K562 (cell line): ENCODE measurements around the gene TCHP. TPM values are rescaled to one million over a fixed set of nuclear protein-coding genes. Genes with fewer than 3 reads are reported as not detected.

Source experiments
- ATAC-seq: fragments of 200-7000 bp; cut with Tn5 transposase; 3 replicates; pipeline ENCODE4 v1.9.1; 2020; ENCODE audit warnings: moderate library complexity
- BruUV-seq: library from RNA; stranded (reverse); fragments of 400-500 nt; replicated peaks from 2 replicates; lab custom pipeline; 2021; lab: Mats Ljungman, UMichigan
- CTCF ChIA-PET: fragments of 300-600 bp; formaldehyde crosslinking; extraction: SDS; loops from one replicate; lab custom pipeline; 2021; ENCODE audit warnings: low intra/inter-chr PET ratio; lab: Yijun Ruan, JAX
- POLR2A ChIA-PET: fragments of 300-600, 350-650 bp; sonication (Branson Sonifier 250); formaldehyde crosslinking; extraction: SDS; loops from one replicate; lab custom pipeline; 2021; ENCODE audit warnings: antibody characterized with exemption, inconsistent platforms; lab: Yijun Ruan, JAX
- DNase-seq, 4 experiments: peaks; one replicate each; pipeline versions ENCODE4 v3.0.0 to v3.0.0-alpha.2; 2011 to 2018; ENCODE audit warnings: low spot score in 3 of 4, mixed read lengths in 3 of 4; ENCODE audit errors: extremely low read depth in 1 of 4
- FAIRE-seq: peaks from 2 replicates; lab custom pipeline; 2011; peaks lifted over from hg19 to GRCh38; lab: Jason Lieb, UNC
- H2AFZ ChIP-seq: 2 replicates; pipeline ENCODE4 v1.6.0; 2011; ENCODE audit warnings: low read depth, low read length, control low read depth, inconsistent platforms
- H3K27ac ChIP-seq: fragments of 200-600 bp; 3 replicates; pipeline ENCODE4 v1.8.0; 2011; ENCODE audit warnings: low read depth, mild to moderate bottlenecking, control low read depth, inconsistent platforms, low read length, moderate library complexity, mixed read lengths; ENCODE audit errors: extremely low read depth
- H3K27me3 ChIP-seq, 2 experiments: fragments of 300-600 bp in 1 of 2; 2 replicates in 1 of 2; 3 replicates in 1 of 2; pipeline versions ENCODE4 v1.6.0 to v1.8.0; 2011; ENCODE audit warnings: inconsistent platforms in 2 of 2, low read length in 2 of 2, mild to moderate bottlenecking in 1 of 2, mixed read lengths in 1 of 2, moderate library complexity in 1 of 2; ENCODE audit not compliant: control insufficient read depth in 2 of 2, insufficient read depth in 2 of 2
- H3K36me3 ChIP-seq: fragments of 300-600 bp; 3 replicates; pipeline ENCODE4 v1.8.0; 2011; ENCODE audit warnings: mild to moderate bottlenecking, low read length, inconsistent platforms; ENCODE audit not compliant: control insufficient read depth, insufficient read depth
- H3K4me1 ChIP-seq, 2 experiments: fragments of 200-600 bp in 1 of 2; replicated peaks in 1 of 2; 2 replicates in 1 of 2; 3 replicates in 1 of 2; pipeline versions ENCODE4 v1.5.1 to v1.8.0; 2011; ENCODE audit warnings: inconsistent platforms in 2 of 2, low read length in 2 of 2, mild to moderate bottlenecking in 1 of 2, mixed read lengths in 1 of 2, moderate library complexity in 1 of 2; ENCODE audit not compliant: control insufficient read depth in 2 of 2, insufficient read depth in 2 of 2
- H3K4me2 ChIP-seq: 2 replicates; pipeline ENCODE4 v1.6.1; 2011; ENCODE audit warnings: low read length, control low read depth, inconsistent platforms, mixed read lengths; ENCODE audit not compliant: insufficient read depth
- H3K4me3 ChIP-seq: fragments of 200-600 bp; sonication (generic), shearing (Covaris generic); 2 replicates; pipeline ENCODE4 v1.5.1; 2016; ENCODE audit warnings: control low read depth, inconsistent platforms
- H3K79me2 ChIP-seq: fragments of 200-600 bp; 3 replicates; pipeline ENCODE4 v1.8.0; 2011; ENCODE audit warnings: low read length, inconsistent platforms; ENCODE audit not compliant: control insufficient read depth, insufficient read depth
- H3K9ac ChIP-seq, 2 experiments: 2 replicates each; pipeline versions ENCODE4 v1.6.0 to v1.6.1; 2011; ENCODE audit warnings: low read depth in 2 of 2, low read length in 2 of 2, control low read depth in 1 of 2, inconsistent platforms in 1 of 2, mild to moderate bottlenecking in 1 of 2, mixed read lengths in 1 of 2; ENCODE audit not compliant: insufficient read depth in 1 of 2
- H3K9me1 ChIP-seq: one replicate; pipeline ENCODE4 v1.6.0; 2011; ENCODE audit warnings: inconsistent platforms, mild to moderate bottlenecking, low read length, moderate library complexity; ENCODE audit not compliant: control insufficient read depth, insufficient read depth
- H3K9me3 ChIP-seq: replicated peaks from 2 replicates; pipeline ENCODE4 v1.5.1; 2011; ENCODE audit warnings: low read depth, low read length, inconsistent platforms; ENCODE audit not compliant: control insufficient read depth, insufficient read depth
- H4K20me1 ChIP-seq: replicated peaks from 2 replicates; pipeline ENCODE4 v1.6.1; 2011; ENCODE audit warnings: low read length, inconsistent platforms, mixed read lengths; ENCODE audit not compliant: control insufficient read depth, insufficient read depth
- ATF7 ChIP-seq: fragments of 450-650 bp; IDR thresholded peaks from 2 replicates; pipeline ENCODE4 v1.7.1; 2014; ENCODE audit warnings: mild to moderate bottlenecking, moderate library complexity
- BRD4 ChIP-seq: fragments of 200-600 bp; sonication (generic); IDR thresholded peaks from 2 replicates; pipeline ENCODE4 v1.6.1; 2017; ENCODE audit warnings: inconsistent platforms
- CEBPG ChIP-seq, 3 experiments: fragments of 200-800 bp in 1 of 3; sonication (Bioruptor generic) in 1 of 3; sonication (generic) in 1 of 3; formaldehyde crosslinking in 1 of 3; IDR thresholded peaks in 2 of 3; conservative IDR thresholded peaks in 1 of 3; 2 replicates each; pipeline versions ENCODE4 v1.6.1 to v1.8.0; 2016 to 2022; ENCODE audit warnings: missing compliant biosample characterization in 2 of 3, missing genetic modification characterization in 2 of 3, mild to moderate bottlenecking in 1 of 3, missing genetic modification reagents in 1 of 3
- CHD2 ChIP-seq: IDR thresholded peaks from 2 replicates; pipeline ENCODE4 v1.6.1; 2011; ENCODE audit warnings: low read depth, low read length
- DACH1 ChIP-seq: fragments of 450-650 bp; IDR thresholded peaks from 2 replicates; pipeline ENCODE4 v1.6.1; 2018; ENCODE audit not compliant: partially characterized antibody
- GABPB2 ChIP-seq: fragments of 250-450 bp; sonication (Bioruptor Pico); conservative IDR thresholded peaks from 2 replicates; pipeline ENCODE4 v1.5.1; 2021; ENCODE audit warnings: mild to moderate bottlenecking
- GATAD2A ChIP-seq: fragments of 450-650 bp; IDR thresholded peaks from 2 replicates; pipeline ENCODE4 v1.6.1; 2017
- LEF1 ChIP-seq: fragments of 450-650 bp; IDR thresholded peaks from 2 replicates; pipeline ENCODE4 v1.6.1; 2016; ENCODE audit warnings: mild to moderate bottlenecking
- MAFG ChIP-seq: fragments of 450-650 bp; conservative IDR thresholded peaks from 2 replicates; pipeline ENCODE4 v1.6.1; 2016; ENCODE audit warnings: missing genetic modification characterization, missing compliant biosample characterization
- MCM5 ChIP-seq: fragments of 450-650 bp; IDR thresholded peaks from 2 replicates; pipeline ENCODE4 v1.6.1; 2016; ENCODE audit warnings: low read depth
- MEF2D ChIP-seq: conservative IDR thresholded peaks from 2 replicates; pipeline ENCODE4 v1.6.1; 2016; ENCODE audit warnings: low read depth, missing genetic modification characterization, missing compliant biosample characterization
- NR2F6 ChIP-seq: fragments of 450-650 bp; formaldehyde crosslinking; IDR thresholded peaks from 2 replicates; pipeline ENCODE4 v1.4.0; 2020; ENCODE audit warnings: mild to moderate bottlenecking
- PML ChIP-seq: IDR thresholded peaks from 2 replicates; pipeline ENCODE4 v1.6.1; 2012; ENCODE audit warnings: low read length, inconsistent platforms
- POLR3A ChIP-seq: IDR thresholded peaks from 2 replicates; pipeline ENCODE4 v1.6.1; 2011; ENCODE audit warnings: borderline replicate concordance, mild to moderate bottlenecking, moderate library complexity; ENCODE audit not compliant: insufficient read length, insufficient read depth; ENCODE audit errors: extremely low read depth
- RBM34 ChIP-seq: fragments of 200-400 bp; formaldehyde crosslinking; IDR thresholded peaks from 2 replicates; pipeline ENCODE4 v1.6.1; 2018; ENCODE audit warnings: low read length, borderline replicate concordance; ENCODE audit not compliant: insufficient read depth
- ZNF197 ChIP-seq: fragments of 200-800 bp; sonication (Bioruptor generic); IDR thresholded peaks from 2 replicates; pipeline ENCODE4 v1.6.1; 2016; ENCODE audit warnings: low read depth, missing genetic modification characterization, missing compliant biosample characterization
- WGBS: fragments of 100-300 bp; shearing (Covaris generic); methylation state at CpG from one replicate; pipeline ENCODE4 v1.1.6; 2016; ENCODE audit warnings: low coverage, mixed read lengths; ENCODE audit not compliant: insufficient coverage; ENCODE audit errors: missing lambda C conversion rate; 5-methylcytosine and 5-hydroxymethylcytosine counted together
- in situ Hi-C: fragments of 300-500 bp; cut with MboI; formaldehyde crosslinking; loops from 4 replicates; pipeline ENCODE4 v1.15.0; 2018; ENCODE audit warnings: inconsistent platforms, mixed read lengths
- intact Hi-C: fragments of 100-400 bp; cut with micrococcal nuclease; formaldehyde crosslinking; loops from 2 replicates; pipeline ENCODE4 v1.14.2; 2022
- polyA plus RNA-seq, 8 experiments: library from polyadenylated mRNA; depleted of rRNA in 4 of 8; stranded (reverse) in 5 of 8; unstranded in 3 of 8; fragments of >200 nt; fragmentation: Nextera tagmentation in 2 of 8; fragmentation: Illumina TruSeq in 1 of 8; extraction: Ambion mirVana in 2 of 8; extraction: Trizol in 1 of 8; gene quantifications; 2 replicates each; pipeline versions ENCODE4 v1.2.1 to v1.2.3, GENCODE V29; 2011 to 2014; ENCODE audit warnings: inconsistent platforms in 1 of 8, missing spikeins in 1 of 8
- total RNA-seq, 7 experiments: library from RNA; depleted of rRNA in 6 of 7; stranded (reverse); fragments of >200 nt in 6 of 7; fragmentation: Illumina TruSeq in 2 of 7; extraction: Trizol in 2 of 7; gene quantifications; 2 replicates each; pipeline versions ENCODE4 v1.2.1 to v1.2.3, GENCODE V29; 2011 to 2021; ENCODE audit warnings: low replicate concordance in 1 of 7
- TF ChIP-seq, protein P1 (sequence below): fragments of 450-650 bp; IDR thresholded peaks from 2 replicates; pipeline ENCODE4 v1.6.1; 2018; ENCODE audit not compliant: partially characterized antibody
- TF ChIP-seq, protein P2 (sequence below): fragments of 450-650 bp; conservative IDR thresholded peaks from 2 replicates; pipeline ENCODE4 v1.6.1; 2016; ENCODE audit warnings: missing genetic modification characterization, low read depth, mild to moderate bottlenecking, missing compliant biosample characterization, moderate library complexity

Gene TCHP
- total and polyA plus RNA-seq, 9 of the 15 experiments (the other 6 are each of a cell fraction or from before 2014, with no cell fraction given): 3.4 to 30.4 (median 19.7) TPM

DNA sequence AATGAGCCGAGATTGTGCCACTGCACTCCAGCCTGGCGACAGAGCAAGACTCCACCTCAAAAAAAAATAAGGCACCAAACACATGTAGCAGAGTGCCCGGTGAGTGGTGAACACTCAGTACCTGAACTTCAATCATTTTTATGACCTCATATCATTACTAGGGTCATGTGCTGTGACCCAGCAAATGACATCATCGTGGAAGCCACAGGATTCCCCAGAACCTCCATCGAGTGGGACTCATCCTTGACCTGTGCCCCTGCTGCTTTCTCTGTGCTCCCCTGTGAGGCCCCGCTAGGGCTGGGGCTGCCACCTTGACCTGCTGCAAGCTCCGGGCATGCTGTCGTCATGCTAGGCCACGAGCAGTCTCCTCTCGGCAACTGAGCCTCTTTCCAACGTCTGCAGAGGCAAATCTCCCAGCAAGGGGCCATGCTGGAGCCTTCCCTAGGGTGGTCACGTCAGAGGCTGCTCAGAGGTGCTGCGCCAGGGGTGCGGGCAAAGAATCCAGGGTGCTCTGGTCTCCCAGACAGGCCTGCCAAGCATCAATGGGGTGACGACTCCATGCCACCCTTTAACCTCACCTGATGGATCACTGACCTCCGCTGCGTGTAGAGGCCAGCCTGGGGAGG is 38.3 kb upstream of the TCHP start:
- in situ Hi-C loops (no loop called here), intact Hi-C loops (no loop called here)
- no peaks in the 10 kb centered on the region for H3K9me1 ChIP-seq
- H3K27ac ChIP-seq: no peak overlapping the region
- H3K9ac ChIP-seq: peak overlapping the region in 1 of 2 experiments; percentile 28; a peak in 2 of 4 replicates
- no peaks in the 10 kb centered on the region for H3K79me2 ChIP-seq
- H3K4me2 ChIP-seq: no peak overlapping the region
- no peak overlapping the region for H2AFZ ChIP-seq
- no peak for DNase-seq
- no peaks in the 10 kb centered on the region for H3K36me3 ChIP-seq
- H3K9me3 ChIP-seq: no peaks in the 10 kb centered on the region
- 33% methylated on average over 17 of the region's 17 CpGs for WGBS
- no peaks in the 10 kb centered on the region for H4K20me1 ChIP-seq
- H3K27me3 ChIP-seq: peaks cover 0 to 14% of the 10 kb centered on the region in 2 experiments; a peak in 2 of 5 replicates
- ATAC-seq: no peak
- BruUV-seq: no TSS peak
- CTCF ChIA-PET: no interaction called here
- FAIRE-seq: no peak
- no peak overlapping the region for H3K4me3 ChIP-seq
- H3K4me1 ChIP-seq: no peaks in the 10 kb centered on the region; a peak in 2 of 5 replicates
- POLR2A ChIA-PET: interaction anchor here (0.9 kb wide), 1 partner anchor 67 kb away, joined by 3 read pairs; no protein-coding TSS in a partner anchor
- TF ChIP-seq POLR3A (no peak), RBM34 (no peak), ATF7 (peak; percentile 48; the same call in 1 of the 2 replicates), MAFG (tag) (no peak), ZNF197 (CRISPR knock-in tag) (no peak), DACH1 (no peak), MEF2D (tag) (no peak), CEBPG (CRISPR knock-in tag; IDR thresholded peaks at IDR 0.05) (0 out of 2 replicates have a peak, but pooled peaks have one; percentile 13), CEBPG (tag; conservative IDR thresholded peaks at IDR 0.05 in 1 of 2, IDR thresholded peaks at IDR 0.05 in 1 of 2) (no peak), NR2F6 (CRISPR knock-in tag) (no peak), MCM5 (no peak), CHD2 (no peak), GABPB2 (CRISPR knock-in tag) (no peak), LEF1 (no peak), BRD4 (no peak), PML (no peak), GATAD2A (no peak)
- TF ChIP-seq, protein P1, sequence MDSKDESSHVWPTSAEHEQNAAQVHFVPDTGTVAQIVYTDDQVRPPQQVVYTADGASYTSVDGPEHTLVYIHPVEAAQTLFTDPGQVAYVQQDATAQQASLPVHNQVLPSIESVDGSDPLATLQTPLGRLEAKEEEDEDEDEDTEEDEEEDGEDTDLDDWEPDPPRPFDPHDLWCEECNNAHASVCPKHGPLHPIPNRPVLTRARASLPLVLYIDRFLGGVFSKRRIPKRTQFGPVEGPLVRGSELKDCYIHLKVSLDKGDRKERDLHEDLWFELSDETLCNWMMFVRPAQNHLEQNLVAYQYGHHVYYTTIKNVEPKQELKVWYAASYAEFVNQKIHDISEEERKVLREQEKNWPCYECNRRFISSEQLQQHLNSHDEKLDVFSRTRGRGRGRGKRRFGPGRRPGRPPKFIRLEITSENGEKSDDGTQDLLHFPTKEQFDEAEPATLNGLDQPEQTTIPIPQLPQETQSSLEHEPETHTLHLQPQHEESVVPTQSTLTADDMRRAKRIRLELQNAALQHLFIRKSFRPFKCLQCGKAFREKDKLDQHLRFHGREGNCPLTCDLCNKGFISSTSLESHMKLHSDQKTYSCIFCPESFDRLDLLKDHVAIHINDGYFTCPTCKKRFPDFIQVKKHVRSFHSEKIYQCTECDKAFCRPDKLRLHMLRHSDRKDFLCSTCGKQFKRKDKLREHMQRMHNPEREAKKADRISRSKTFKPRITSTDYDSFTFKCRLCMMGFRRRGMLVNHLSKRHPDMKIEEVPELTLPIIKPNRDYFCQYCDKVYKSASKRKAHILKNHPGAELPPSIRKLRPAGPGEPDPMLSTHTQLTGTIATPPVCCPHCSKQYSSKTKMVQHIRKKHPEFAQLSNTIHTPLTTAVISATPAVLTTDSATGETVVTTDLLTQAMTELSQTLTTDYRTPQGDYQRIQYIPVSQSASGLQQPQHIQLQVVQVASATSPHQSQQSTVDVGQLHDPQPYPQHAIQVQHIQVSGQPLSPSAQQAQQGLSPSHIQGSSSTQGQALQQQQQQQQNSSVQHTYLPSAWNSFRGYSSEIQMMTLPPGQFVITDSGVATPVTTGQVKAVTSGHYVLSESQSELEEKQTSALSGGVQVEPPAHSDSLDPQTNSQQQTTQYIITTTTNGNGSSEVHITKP: no peak
- TF ChIP-seq, protein P2, sequence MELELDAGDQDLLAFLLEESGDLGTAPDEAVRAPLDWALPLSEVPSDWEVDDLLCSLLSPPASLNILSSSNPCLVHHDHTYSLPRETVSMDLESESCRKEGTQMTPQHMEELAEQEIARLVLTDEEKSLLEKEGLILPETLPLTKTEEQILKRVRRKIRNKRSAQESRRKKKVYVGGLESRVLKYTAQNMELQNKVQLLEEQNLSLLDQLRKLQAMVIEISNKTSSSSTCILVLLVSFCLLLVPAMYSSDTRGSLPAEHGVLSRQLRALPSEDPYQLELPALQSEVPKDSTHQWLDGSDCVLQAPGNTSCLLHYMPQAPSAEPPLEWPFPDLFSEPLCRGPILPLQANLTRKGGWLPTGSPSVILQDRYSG (tag): no peak
